ENCODE data around the gene IL24.

The IL24 gene

GRCh38 chr1:206941766-206942418, 44.6 kb downstream of the IL24 start:
- no peaks in the 10 kb centered on the region for H3K36me3 Mint-ChIP-seq
- ATAC-seq: no peak
- H3K4me1 Mint-ChIP-seq: peaks cover 27% of the 10 kb centered on the region
- H3K9me3 Mint-ChIP-seq: no peaks in the 10 kb centered on the region
- no peak for DNase-seq (ENCODE audit: low spot score in 2 of 2)
- H3K4me3 Mint-ChIP-seq: no peak overlapping the region
- peak overlapping the region; percentile 23 for H3K27ac Mint-ChIP-seq

- Mint-ChIP-seq H3K27ac (no peak overlapping the region), H3K4me3 (no peak overlapping the region), H3K4me1 (peaks cover 30% of the 10 kb centered on the region), H3K9me3 (no peaks in the 10 kb centered on the region), H3K36me3 (no peaks in the 10 kb centered on the region)
- ATAC-seq (peak; percentile 90), DNase-seq (ENCODE audit: low spot score in 2 of 2) (no peak)
These were observed 47.5 kb downstream of the IL24 start for GRCh38 chr1:206944703-206945102.

GRCh38 chr1:206945779-206946178, 48.5 kb downstream of the IL24 start:
- H3K9me3 Mint-ChIP-seq: no peaks in the 10 kb centered on the region
- H3K27ac Mint-ChIP-seq: no peak overlapping the region
- no peaks in the 10 kb centered on the region for H3K36me3 Mint-ChIP-seq
- H3K4me3 Mint-ChIP-seq: no peak overlapping the region
- peaks cover 30% of the 10 kb centered on the region for H3K4me1 Mint-ChIP-seq
- ATAC-seq (no peak), DNase-seq (ENCODE audit: low spot score in 2 of 2) (no peak)

- Mint-ChIP-seq H3K4me1 (peaks cover 30% of the 10 kb centered on the region), H3K27ac (peak within 1 kb of the TSS; percentile 2)
These were observed 49.0 kb downstream of the IL24 start, which contains the start of gene PIGR for GRCh38 chr1:206946261-206946660. PIGR (minus strand) TSS chr1:206946466; CDS start chr1:206940531, 5,935 bp downstream.

GRCh38 chr1:206947255-206947654, 50.0 kb downstream of the IL24 start:
- Mint-ChIP-seq H3K36me3 (no peaks in the 10 kb centered on the region), H3K4me1 (peaks cover 30% of the 10 kb centered on the region), H3K4me3 (no peak overlapping the region), H3K27ac (peak overlapping the region; percentile 61), H3K9me3 (no peaks in the 10 kb centered on the region)
- no peak for DNase-seq (ENCODE audit: low spot score in 2 of 2)
- ATAC-seq: no peak

More at GRCh38 chr1:206946261-206946660, 49.0 kb downstream of the IL24 start, which contains the start of gene PIGR:
- ATAC-seq: no peak
- no peaks in the 10 kb centered on the region for H3K9me3 Mint-ChIP-seq
- no peaks in the 10 kb centered on the region for H3K36me3 Mint-ChIP-seq
- DNase-seq (ENCODE audit: low spot score in 2 of 2): no peak
- H3K4me3 Mint-ChIP-seq: no peak within 1 kb of the TSS

- H3K9me3 Mint-ChIP-seq: no peaks in the 10 kb centered on the region
- no peaks in the 10 kb centered on the region for H3K36me3 Mint-ChIP-seq
- DNase-seq (ENCODE audit: low spot score in 2 of 2): no peak
- H3K27ac Mint-ChIP-seq: no peak overlapping the region
- ATAC-seq: no peak
- H3K4me3 Mint-ChIP-seq: no peak overlapping the region
- peaks cover 30% of the 10 kb centered on the region for H3K4me1 Mint-ChIP-seq
These were observed 52.0 kb downstream of the IL24 start for GRCh38 chr1:206949208-206949607.

GRCh38 chr1:206949641-206950040, 52.4 kb downstream of the IL24 start:
- DNase-seq (ENCODE audit: low spot score in 2 of 2) (no peak), ATAC-seq (no peak)
- Mint-ChIP-seq H3K36me3 (no peaks in the 10 kb centered on the region), H3K4me1 (peaks cover 27% of the 10 kb centered on the region), H3K27ac (no peak overlapping the region), H3K9me3 (no peaks in the 10 kb centered on the region), H3K4me3 (no peak overlapping the region)

GRCh38 chr1:206951318-206952100, 54.3 kb downstream of the IL24 start:
- ATAC-seq (no peak), DNase-seq (ENCODE audit: low spot score in 2 of 2) (no peak)
- Mint-ChIP-seq H3K9me3 (no peaks in the 10 kb centered on the region), H3K36me3 (no peaks in the 10 kb centered on the region), H3K4me1 (peaks cover 13% of the 10 kb centered on the region), H3K27ac (no peak overlapping the region), H3K4me3 (no peak overlapping the region)

- no peaks in the 10 kb centered on the region for H3K9me3 Mint-ChIP-seq
- ATAC-seq: no peak
- no peak overlapping the region for H3K27ac Mint-ChIP-seq
- no peak for DNase-seq (ENCODE audit: low spot score in 2 of 2)
- H3K36me3 Mint-ChIP-seq: no peaks in the 10 kb centered on the region
- H3K4me3 Mint-ChIP-seq: no peak overlapping the region
- H3K4me1 Mint-ChIP-seq: peaks cover 6% of the 10 kb centered on the region
These were observed 54.9 kb downstream of the IL24 start for GRCh38 chr1:206952171-206952570.

- DNase-seq (ENCODE audit: low spot score in 2 of 2): no peak
- ATAC-seq: no peak
- Mint-ChIP-seq H3K4me3 (no peak overlapping the region), H3K9me3 (no peaks in the 10 kb centered on the region), H3K36me3 (no peaks in the 10 kb centered on the region), H3K27ac (no peak overlapping the region), H3K4me1 (peaks cover 6% of the 10 kb centered on the region)
These were observed 55.9 kb downstream of the IL24 start for GRCh38 chr1:206953126-206953525.

GRCh38 chr1:206953626-206954025, 56.4 kb downstream of the IL24 start:
- Mint-ChIP-seq H3K4me3 (no peak overlapping the region), H3K9me3 (no peaks in the 10 kb centered on the region), H3K27ac (no peak overlapping the region), H3K36me3 (no peaks in the 10 kb centered on the region), H3K4me1 (peaks cover 6% of the 10 kb centered on the region)
- ATAC-seq (no peak), DNase-seq (ENCODE audit: low spot score in 2 of 2) (no peak)

Data from stimulated activated effector memory CD8-positive, alpha-beta T cell treated with anti-CD3 and anti-CD28 coated beads, Interleukin-12 subunit alpha, Interleukin-12 subunit beta, amount 100 ng/mL, for 72 hours (primary cell).